H1 (cell line): ENCODE data around the gene ANO2. TPM values are rescaled to one million over a fixed set of nuclear protein-coding genes. Genes with fewer than 3 reads are reported as not detected.

Experiments
- CTCF ChIP-seq, 3 experiments: IDR thresholded peaks; 1 replicate in 2 of 3; 2 replicates in 1 of 3; pipeline versions ENCODE4 v1.5.1 to v1.6.1; 2011; ENCODE audit warnings: low read length in 3 of 3, mild to moderate bottlenecking in 3 of 3, inconsistent platforms in 2 of 3, low read depth in 1 of 3, moderate library complexity in 1 of 3; ENCODE audit not compliant: insufficient read depth in 1 of 3; ENCODE audit errors: control extremely low read depth in 1 of 3
- EGR1 ChIP-seq: IDR thresholded peaks from 2 replicates; pipeline ENCODE4 v1.6.1; 2011; ENCODE audit warnings: low read depth, low read length, borderline replicate concordance
- KDM4A ChIP-seq: IDR thresholded peaks from one replicate; pipeline ENCODE4 v1.7.1; 2012; ENCODE audit warnings: low read depth, mild to moderate bottlenecking, moderate library complexity, low read length, inconsistent platforms; ENCODE audit not compliant: severe bottlenecking
- KDM5A ChIP-seq: fragments of 200-600 bp; IDR thresholded peaks from 2 replicates; pipeline ENCODE4 v1.7.1; 2012; ENCODE audit warnings: mild to moderate bottlenecking, low read length, inconsistent platforms, mixed read lengths
- PHF8 ChIP-seq: fragments of 200-600 bp; sonication (generic); conservative IDR thresholded peaks from 2 replicates; pipeline ENCODE4 v1.7.1; 2012; ENCODE audit warnings: low read depth, mild to moderate bottlenecking, inconsistent platforms, low read length, moderate library complexity
- SP2 ChIP-seq: IDR thresholded peaks from 2 replicates; pipeline ENCODE4 v1.6.1; 2012; ENCODE audit warnings: mild to moderate bottlenecking, low read length, inconsistent platforms
- polyA plus RNA-seq, 7 experiments: library from polyadenylated mRNA; depleted of rRNA in 3 of 7; stranded (reverse) in 5 of 7; unstranded in 2 of 7; fragments of >200 nt in 5 of 7; fragments of 200-250 nt in 2 of 7; gene quantifications; 1 replicate in 5 of 7; 2 replicates in 1 of 7; 4 replicates in 1 of 7; pipeline versions ENCODE4 v1.2.1 to v1.2.3, GENCODE V29; 2011 to 2013; ENCODE audit warnings: missing spikeins in 2 of 7, mixed read lengths in 2 of 7
- total RNA-seq: library from RNA; stranded (reverse); fragmentation: NEBNext Ultra II Directional; extraction: Animal tissue kit (Norgen Biotek cat#: 25700); gene quantifications from 2 replicates; pipeline ENCODE4 v1.2.1, GENCODE V29; 2021
- TF ChIP-seq, protein P1 (sequence below): fragments of 300-600 bp; sonication (generic); IDR thresholded peaks from 2 replicates; pipeline ENCODE4 v1.7.1; 2012; ENCODE audit warnings: low read length, moderate library complexity, mild to moderate bottlenecking, inconsistent platforms; ENCODE audit not compliant: insufficient replicate concordance
- TF ChIP-seq, protein P2 (sequence below): IDR thresholded peaks from 2 replicates; pipeline ENCODE4 v1.6.1; 2011; ENCODE audit warnings: low read length, improper control_type of control experiment

Gene ANO2
- total and polyA plus RNA-seq, 2 of the 8 experiments (the other 6 are each of a cell fraction or from before 2014, with no cell fraction given) = 1.9 to 5.5 TPM

DNA sequence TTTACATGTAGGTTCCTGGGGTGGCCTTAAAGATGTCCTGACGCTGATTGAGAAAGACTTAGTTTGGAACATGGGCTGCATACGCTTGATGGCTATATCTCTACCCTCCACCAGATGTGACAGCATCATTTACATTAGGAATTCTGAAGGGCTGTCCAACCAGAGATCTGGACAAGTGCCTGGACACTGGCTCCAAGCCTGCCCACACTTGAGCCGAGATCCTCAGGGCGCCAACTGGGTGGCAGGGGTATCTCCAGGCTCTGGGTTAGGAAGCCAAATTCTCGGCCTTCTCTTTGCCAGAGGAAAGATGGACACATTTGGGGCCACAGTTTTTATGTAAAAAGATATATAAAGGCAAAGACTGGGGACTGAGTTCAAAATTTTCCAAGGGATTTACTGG, 266.9 kb downstream of the ANO2 start (continued):
- TF ChIP-seq, protein P1, sequence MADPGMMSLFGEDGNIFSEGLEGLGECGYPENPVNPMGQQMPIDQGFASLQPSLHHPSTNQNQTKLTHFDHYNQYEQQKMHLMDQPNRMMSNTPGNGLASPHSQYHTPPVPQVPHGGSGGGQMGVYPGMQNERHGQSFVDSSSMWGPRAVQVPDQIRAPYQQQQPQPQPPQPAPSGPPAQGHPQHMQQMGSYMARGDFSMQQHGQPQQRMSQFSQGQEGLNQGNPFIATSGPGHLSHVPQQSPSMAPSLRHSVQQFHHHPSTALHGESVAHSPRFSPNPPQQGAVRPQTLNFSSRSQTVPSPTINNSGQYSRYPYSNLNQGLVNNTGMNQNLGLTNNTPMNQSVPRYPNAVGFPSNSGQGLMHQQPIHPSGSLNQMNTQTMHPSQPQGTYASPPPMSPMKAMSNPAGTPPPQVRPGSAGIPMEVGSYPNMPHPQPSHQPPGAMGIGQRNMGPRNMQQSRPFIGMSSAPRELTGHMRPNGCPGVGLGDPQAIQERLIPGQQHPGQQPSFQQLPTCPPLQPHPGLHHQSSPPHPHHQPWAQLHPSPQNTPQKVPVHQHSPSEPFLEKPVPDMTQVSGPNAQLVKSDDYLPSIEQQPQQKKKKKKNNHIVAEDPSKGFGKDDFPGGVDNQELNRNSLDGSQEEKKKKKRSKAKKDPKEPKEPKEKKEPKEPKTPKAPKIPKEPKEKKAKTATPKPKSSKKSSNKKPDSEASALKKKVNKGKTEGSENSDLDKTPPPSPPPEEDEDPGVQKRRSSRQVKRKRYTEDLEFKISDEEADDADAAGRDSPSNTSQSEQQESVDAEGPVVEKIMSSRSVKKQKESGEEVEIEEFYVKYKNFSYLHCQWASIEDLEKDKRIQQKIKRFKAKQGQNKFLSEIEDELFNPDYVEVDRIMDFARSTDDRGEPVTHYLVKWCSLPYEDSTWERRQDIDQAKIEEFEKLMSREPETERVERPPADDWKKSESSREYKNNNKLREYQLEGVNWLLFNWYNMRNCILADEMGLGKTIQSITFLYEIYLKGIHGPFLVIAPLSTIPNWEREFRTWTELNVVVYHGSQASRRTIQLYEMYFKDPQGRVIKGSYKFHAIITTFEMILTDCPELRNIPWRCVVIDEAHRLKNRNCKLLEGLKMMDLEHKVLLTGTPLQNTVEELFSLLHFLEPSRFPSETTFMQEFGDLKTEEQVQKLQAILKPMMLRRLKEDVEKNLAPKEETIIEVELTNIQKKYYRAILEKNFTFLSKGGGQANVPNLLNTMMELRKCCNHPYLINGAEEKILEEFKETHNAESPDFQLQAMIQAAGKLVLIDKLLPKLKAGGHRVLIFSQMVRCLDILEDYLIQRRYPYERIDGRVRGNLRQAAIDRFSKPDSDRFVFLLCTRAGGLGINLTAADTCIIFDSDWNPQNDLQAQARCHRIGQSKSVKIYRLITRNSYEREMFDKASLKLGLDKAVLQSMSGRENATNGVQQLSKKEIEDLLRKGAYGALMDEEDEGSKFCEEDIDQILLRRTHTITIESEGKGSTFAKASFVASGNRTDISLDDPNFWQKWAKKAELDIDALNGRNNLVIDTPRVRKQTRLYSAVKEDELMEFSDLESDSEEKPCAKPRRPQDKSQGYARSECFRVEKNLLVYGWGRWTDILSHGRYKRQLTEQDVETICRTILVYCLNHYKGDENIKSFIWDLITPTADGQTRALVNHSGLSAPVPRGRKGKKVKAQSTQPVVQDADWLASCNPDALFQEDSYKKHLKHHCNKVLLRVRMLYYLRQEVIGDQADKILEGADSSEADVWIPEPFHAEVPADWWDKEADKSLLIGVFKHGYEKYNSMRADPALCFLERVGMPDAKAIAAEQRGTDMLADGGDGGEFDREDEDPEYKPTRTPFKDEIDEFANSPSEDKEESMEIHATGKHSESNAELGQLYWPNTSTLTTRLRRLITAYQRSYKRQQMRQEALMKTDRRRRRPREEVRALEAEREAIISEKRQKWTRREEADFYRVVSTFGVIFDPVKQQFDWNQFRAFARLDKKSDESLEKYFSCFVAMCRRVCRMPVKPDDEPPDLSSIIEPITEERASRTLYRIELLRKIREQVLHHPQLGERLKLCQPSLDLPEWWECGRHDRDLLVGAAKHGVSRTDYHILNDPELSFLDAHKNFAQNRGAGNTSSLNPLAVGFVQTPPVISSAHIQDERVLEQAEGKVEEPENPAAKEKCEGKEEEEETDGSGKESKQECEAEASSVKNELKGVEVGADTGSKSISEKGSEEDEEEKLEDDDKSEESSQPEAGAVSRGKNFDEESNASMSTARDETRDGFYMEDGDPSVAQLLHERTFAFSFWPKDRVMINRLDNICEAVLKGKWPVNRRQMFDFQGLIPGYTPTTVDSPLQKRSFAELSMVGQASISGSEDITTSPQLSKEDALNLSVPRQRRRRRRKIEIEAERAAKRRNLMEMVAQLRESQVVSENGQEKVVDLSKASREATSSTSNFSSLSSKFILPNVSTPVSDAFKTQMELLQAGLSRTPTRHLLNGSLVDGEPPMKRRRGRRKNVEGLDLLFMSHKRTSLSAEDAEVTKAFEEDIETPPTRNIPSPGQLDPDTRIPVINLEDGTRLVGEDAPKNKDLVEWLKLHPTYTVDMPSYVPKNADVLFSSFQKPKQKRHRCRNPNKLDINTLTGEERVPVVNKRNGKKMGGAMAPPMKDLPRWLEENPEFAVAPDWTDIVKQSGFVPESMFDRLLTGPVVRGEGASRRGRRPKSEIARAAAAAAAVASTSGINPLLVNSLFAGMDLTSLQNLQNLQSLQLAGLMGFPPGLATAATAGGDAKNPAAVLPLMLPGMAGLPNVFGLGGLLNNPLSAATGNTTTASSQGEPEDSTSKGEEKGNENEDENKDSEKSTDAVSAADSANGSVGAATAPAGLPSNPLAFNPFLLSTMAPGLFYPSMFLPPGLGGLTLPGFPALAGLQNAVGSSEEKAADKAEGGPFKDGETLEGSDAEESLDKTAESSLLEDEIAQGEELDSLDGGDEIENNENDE = no peak
- TF ChIP-seq KDM5A (no peak), KDM4A (no peak), CTCF (IDR thresholded peaks at IDR 0.05; ENCODE audit: control extremely low read depth in 1 of 3, insufficient read depth in 1 of 3, low read depth in 1 of 3, low read length in 3 of 3) (no peak), SP2 (no peak), PHF8 (no peak), EGR1 (no peak)
- TF ChIP-seq, protein P2, sequence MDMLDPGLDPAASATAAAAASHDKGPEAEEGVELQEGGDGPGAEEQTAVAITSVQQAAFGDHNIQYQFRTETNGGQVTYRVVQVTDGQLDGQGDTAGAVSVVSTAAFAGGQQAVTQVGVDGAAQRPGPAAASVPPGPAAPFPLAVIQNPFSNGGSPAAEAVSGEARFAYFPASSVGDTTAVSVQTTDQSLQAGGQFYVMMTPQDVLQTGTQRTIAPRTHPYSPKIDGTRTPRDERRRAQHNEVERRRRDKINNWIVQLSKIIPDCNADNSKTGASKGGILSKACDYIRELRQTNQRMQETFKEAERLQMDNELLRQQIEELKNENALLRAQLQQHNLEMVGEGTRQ = no peak
